GM12878 (cell line): ENCODE results near the gene SPAAR. TPM values are rescaled to one million over a fixed set of nuclear protein-coding genes. Genes with fewer than 3 reads are reported as not detected.

Source experiments
- ATAC-seq: fragments of 200-7000 bp; cut with Tn5 transposase; 3 replicates; pipeline ENCODE4 v1.9.1; 2020; ENCODE audit warnings: mild to moderate bottlenecking, moderate library complexity
- BruUV-seq: library from RNA; stranded (reverse); fragments of 400-500 nt; replicated peaks from 2 replicates; lab custom pipeline; 2021; lab: Mats Ljungman, UMichigan
- CTCF ChIA-PET: fragments of 300-600 bp; sonication (Branson Sonifier 250); formaldehyde crosslinking; extraction: SDS; loops from one replicate; lab custom pipeline; 2021; ENCODE audit warnings: inconsistent platforms; lab: Yijun Ruan, JAX
- POLR2A ChIA-PET: fragments of 350-600 bp; formaldehyde crosslinking; extraction: SDS; loops from one replicate; lab custom pipeline; 2021; ENCODE audit warnings: inconsistent platforms; lab: Charles Lee
- RAD21 ChIA-PET: fragments of 300-600 bp; sonication (Branson Sonifier 250); formaldehyde crosslinking; loops from one replicate; lab custom pipeline; 2023; ENCODE audit warnings: antibody characterized with exemption; ENCODE audit not compliant: unreplicated experiment; lab: Charles Lee
- SMC1A ChIA-PET: fragments of 300-600 bp; sonication (Branson Sonifier 250); formaldehyde crosslinking; loops from one replicate; lab custom pipeline; 2023; ENCODE audit not compliant: unreplicated experiment, uncharacterized antibody; lab: Charles Lee
- DNase-seq: peaks from one replicate; pipeline ENCODE4 v3.0.0-alpha.2; 2011; ENCODE audit warnings: low read depth, low spot score
- FAIRE-seq: peaks from 3 replicates; lab custom pipeline; 2011; peaks lifted over from hg19 to GRCh38; lab: Jason Lieb, UNC
- H2AFZ ChIP-seq: 2 replicates; pipeline ENCODE4 v1.6.0; 2011; ENCODE audit warnings: low read depth, low read length, control low read depth; ENCODE audit not compliant: control insufficient read depth
- H3K27ac ChIP-seq: 2 replicates; pipeline ENCODE4 v1.5.1; 2011; ENCODE audit warnings: control low read depth; ENCODE audit not compliant: control insufficient read depth, insufficient read depth
- H3K27me3 ChIP-seq, 2 experiments: replicated peaks in 1 of 2; 2 replicates each; pipeline versions ENCODE4 v1.6.0 to v1.6.1; 2011; ENCODE audit warnings: low read length in 1 of 2; ENCODE audit not compliant: control insufficient read depth in 2 of 2, insufficient read depth in 2 of 2
- H3K36me3 ChIP-seq, 2 experiments: 2 replicates each; pipeline ENCODE4 v1.5.1; 2011; ENCODE audit warnings: low read length in 1 of 2; ENCODE audit not compliant: control insufficient read depth in 2 of 2, insufficient read depth in 2 of 2
- H3K4me1 ChIP-seq: 2 replicates; pipeline ENCODE4 v1.6.1; 2011; ENCODE audit warnings: mild to moderate bottlenecking, low read length, moderate library complexity, mixed read lengths; ENCODE audit not compliant: control insufficient read depth, insufficient read depth
- H3K4me2 ChIP-seq: 2 replicates; pipeline ENCODE4 v1.6.0; 2011; ENCODE audit warnings: control low read depth; ENCODE audit not compliant: control insufficient read depth, insufficient read depth
- H3K4me3 ChIP-seq: fragments of 200-600 bp; sonication (generic); 2 replicates; pipeline ENCODE4 v1.5.1; 2016
- H3K79me2 ChIP-seq: 2 replicates; pipeline ENCODE4 v1.6.0; 2011; ENCODE audit warnings: low read length; ENCODE audit not compliant: control insufficient read depth, insufficient read depth
- H3K9ac ChIP-seq: 2 replicates; pipeline ENCODE4 v1.8.0; 2011; ENCODE audit warnings: low read length, control low read depth, mixed read lengths; ENCODE audit not compliant: control insufficient read depth, insufficient read depth
- H3K9me3 ChIP-seq: replicated peaks from 3 replicates; pipeline ENCODE4 v1.5.1; 2011; ENCODE audit warnings: mild to moderate bottlenecking, low read length; ENCODE audit not compliant: control insufficient read depth, insufficient read depth
- H4K20me1 ChIP-seq: 2 replicates; pipeline ENCODE4 v1.6.0; 2011; ENCODE audit not compliant: control insufficient read depth, insufficient read depth
- ASH2L ChIP-seq: fragments of 300-600, 200-600 bp; sonication (generic); IDR thresholded peaks from 2 replicates; pipeline ENCODE4 v1.6.1; 2017; ENCODE audit warnings: low read depth, mild to moderate bottlenecking, borderline replicate concordance
- BMI1 ChIP-seq: fragments of 450-650 bp; IDR thresholded peaks from 2 replicates; pipeline ENCODE4 v1.6.1; 2016; ENCODE audit warnings: mild to moderate bottlenecking, moderate library complexity, borderline replicate concordance
- CUX1 ChIP-seq: IDR thresholded peaks from 2 replicates; pipeline ENCODE4 v1.6.1; 2012; ENCODE audit warnings: improper control_type of control experiment, low read depth, low read length; ENCODE audit not compliant: insufficient replicate concordance
- EED ChIP-seq: sonication (generic); IDR thresholded peaks from 2 replicates; pipeline ENCODE4 v1.6.1; 2016; ENCODE audit warnings: antibody characterized with exemption, low read depth
- NFXL1 ChIP-seq: fragments of 450-650 bp; IDR thresholded peaks from 2 replicates; pipeline ENCODE4 v1.6.1; 2017; ENCODE audit warnings: antibody characterized with exemption, mild to moderate bottlenecking, borderline replicate concordance
- PAX8 ChIP-seq: fragments of 450-650 bp; IDR thresholded peaks from 2 replicates; pipeline ENCODE4 v1.6.1; 2017; ENCODE audit warnings: mild to moderate bottlenecking, moderate library complexity
- PBX3 ChIP-seq: IDR thresholded peaks from 2 replicates; pipeline ENCODE4 v1.6.1; 2011; ENCODE audit warnings: mild to moderate bottlenecking, low read depth, low read length, moderate library complexity; ENCODE audit not compliant: insufficient replicate concordance
- RCOR1 ChIP-seq: conservative IDR thresholded peaks from 2 replicates; pipeline ENCODE4 v1.6.1; 2012; ENCODE audit warnings: low read depth, low read length, improper control_type of control experiment
- SMC3 ChIP-seq: IDR thresholded peaks from 2 replicates; pipeline ENCODE4 v1.6.1; 2011; ENCODE audit warnings: low read length, improper control_type of control experiment, borderline replicate concordance
- STAT1 ChIP-seq: fragments of 450-650 bp; conservative IDR thresholded peaks from 2 replicates; pipeline ENCODE4 v1.6.1; 2014; ENCODE audit warnings: antibody characterized with exemption, mild to moderate bottlenecking
- TCF3 ChIP-seq: IDR thresholded peaks from 2 replicates; pipeline ENCODE4 v1.6.1; 2012; ENCODE audit warnings: low read depth, mild to moderate bottlenecking, low read length, borderline replicate concordance; ENCODE audit not compliant: insufficient read depth
- USF2 ChIP-seq: IDR thresholded peaks from 2 replicates; pipeline ENCODE4 v1.6.1; 2011; ENCODE audit warnings: low read depth, low read length, improper control_type of control experiment, borderline replicate concordance
- ZBTB11 ChIP-seq: fragments of 450-650 bp; formaldehyde crosslinking; IDR thresholded peaks from 2 replicates; pipeline ENCODE4 v1.5.0; 2022; ENCODE audit warnings: mild to moderate bottlenecking, missing genetic modification characterization
- ZNF207 ChIP-seq: fragments of 450-650 bp; IDR thresholded peaks from 2 replicates; pipeline ENCODE4 v1.6.1; 2014; ENCODE audit warnings: antibody characterized with exemption, mild to moderate bottlenecking, borderline replicate concordance
- WGBS: methylation state at CpG from one replicate; pipeline ENCODE4 v1.1.6; 2016; ENCODE audit warnings: low lambda C conversion rate; ENCODE audit not compliant: insufficient replicate concordance, insufficient coverage; ENCODE audit errors: missing lambda C conversion rate; 5-methylcytosine and 5-hydroxymethylcytosine counted together
- in situ Hi-C: fragments of 300-500 bp; cut with MboI; formaldehyde crosslinking; loops from 9 replicates; pipeline ENCODE4 v1.14.3; 2018; ENCODE audit warnings: mixed read lengths
- intact Hi-C: fragments of 100-400 bp; cut with micrococcal nuclease; formaldehyde crosslinking; loops from one replicate; pipeline ENCODE4 v1.14.2; 2022; ENCODE audit not compliant: unreplicated experiment
- polyA plus RNA-seq, 11 experiments: library from polyadenylated mRNA; depleted of rRNA in 4 of 11; unstranded in 6 of 11; stranded (reverse) in 5 of 11; fragments of >200 nt; fragmentation: Nextera tagmentation in 4 of 11; fragmentation: Illumina TruSeq in 1 of 11; extraction: Ambion mirVana in 4 of 11; extraction: Trizol in 1 of 11; gene quantifications; 1 replicate in 1 of 11; 2 replicates in 10 of 11; pipeline versions ENCODE4 v1.2.1 to v1.2.3, GENCODE V29; 2011 to 2016; ENCODE audit warnings: inconsistent platforms in 2 of 11, missing spikeins in 2 of 11, low read depth in 1 of 11
- total RNA-seq, 4 experiments: library from RNA; depleted of rRNA in 3 of 4; stranded (reverse); fragments of >200 nt in 3 of 4; fragmentation: Illumina TruSeq in 1 of 4; extraction: Trizol in 1 of 4; gene quantifications; 2 replicates each; pipeline versions ENCODE4 v1.2.1 to v1.2.3, GENCODE V29; 2013 to 2021

SPAAR gene
- total and polyA plus RNA-seq, 10 of the 15 experiments (the other 5 are each of a cell fraction or from before 2014, with no cell fraction given), result not detected

- no TSS peak for BruUV-seq
- H3K4me1 ChIP-seq, result peaks cover 3% of the 10 kb centered on the region
- H4K20me1 ChIP-seq, result no peaks in the 10 kb centered on the region
- POLR2A ChIA-PET, result interaction anchor here (1.2 kb wide), 1 partner anchor 37 kb away, joined by 3 read pairs; the partner anchor contains the start of gene HRCT1
- no peaks in the 10 kb centered on the region for H3K9me3 ChIP-seq
- FAIRE-seq (no peak), ATAC-seq (no peak), DNase-seq (no peak)
- in situ Hi-C loops (no loop called here), intact Hi-C loops (no loop called here)
- H3K4me3 ChIP-seq, result no peak overlapping the region
- no peaks in the 10 kb centered on the region for H3K36me3 ChIP-seq
- H2AFZ ChIP-seq, result no peak overlapping the region
- H3K27me3 ChIP-seq, result no peaks in the 10 kb centered on the region
- RAD21 ChIA-PET, result no interaction called here
- SMC1A ChIA-PET, result no interaction called here
- no peak overlapping the region for H3K27ac ChIP-seq
- no peaks in the 10 kb centered on the region for H3K79me2 ChIP-seq
- no peak overlapping the region for H3K9ac ChIP-seq
- no peak overlapping the region for H3K4me2 ChIP-seq
- 73% methylated on average over 5 of the region's 5 CpGs for WGBS
- CTCF ChIA-PET, result interaction anchor here (0.6 to 1.4 kb wide), 2 partner anchors 39 to 169 kb away, joined by 3 to 4 read pairs; no protein-coding TSS in a partner anchor
- TF ChIP-seq PAX8 (no peak), STAT1 (no peak), CUX1 (no peak), NFXL1 (no peak), ZBTB11 (CRISPR knock-in tag) (no peak), ASH2L (no peak), PBX3 (no peak), BMI1 (no peak), SMC3 (no peak), RCOR1 (no peak), EED (no peak), TCF3 (no peak), USF2 (no peak), ZNF207 (no peak)
Observed at GRCh38 chr9:35942286-35942685, 33.0 kb downstream of the SPAAR start.
